ENCODE results near the gene SPIB. TPM values are rescaled to one million over a fixed set of nuclear protein-coding genes. Genes with fewer than 3 reads are reported as not detected.
"Not testable (repeated sequence)": the region's sequence is repeated elsewhere in the genome, so short reads cannot be mapped to it uniquely, and the experiment has no call there.

SPIB gene
- total RNA-seq, 1 donor from 2014 or later, result not detected

DNA sequence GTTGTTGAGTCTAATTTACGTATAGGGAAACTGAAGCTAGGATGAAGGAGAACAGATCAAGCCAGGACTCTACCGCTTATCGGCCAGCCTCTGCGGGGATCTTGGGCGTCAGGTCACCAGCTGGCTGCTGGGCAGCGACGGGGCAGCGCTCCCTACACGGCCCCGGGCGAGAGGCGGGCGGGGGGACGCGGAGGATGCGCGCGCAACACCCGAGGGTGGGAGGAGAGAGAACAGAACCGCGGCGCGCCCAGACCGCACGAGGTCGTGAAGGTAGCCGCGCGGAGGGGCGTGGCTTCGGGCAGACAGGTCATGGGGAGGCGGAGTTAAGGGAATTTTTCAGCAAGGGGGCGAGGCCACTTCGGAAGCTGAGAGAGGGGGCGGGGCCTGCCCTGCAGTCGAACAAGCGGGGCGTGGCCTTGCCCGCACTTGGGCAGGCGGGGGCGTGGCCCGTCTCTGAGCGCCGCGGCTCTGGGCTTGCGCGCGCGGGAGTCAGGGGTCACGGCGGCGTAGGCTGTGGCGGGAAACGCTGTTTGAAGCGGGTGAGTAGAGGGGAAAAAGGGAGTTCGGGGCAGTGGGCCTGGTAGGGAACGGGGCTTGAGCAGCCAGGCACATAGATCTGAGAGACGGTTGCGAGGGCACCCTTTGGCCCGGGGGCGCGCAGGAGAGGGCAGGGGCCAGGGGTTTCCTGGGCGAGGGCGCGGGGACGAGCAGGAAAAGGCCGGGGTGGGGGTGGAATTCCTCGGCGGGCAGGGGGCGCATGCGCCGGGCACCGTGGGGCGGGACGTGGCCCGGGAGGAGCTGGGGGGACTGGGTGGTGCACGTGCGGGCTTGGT, 34.7 kb upstream of the SPIB start, which contains the start of gene POLD1:
Gene POLD1, plus strand, starts transcription at position 496 of the 833 bp plus-strand sequence. CDS start 14,505 bp downstream, outside the sequence.
- DNase-seq (ENCODE audit: low read depth), result peak; percentile 66
- H3K4me3 ChIP-seq (ENCODE audit: low read depth, low read length), result peak within 1 kb of the TSS; percentile 80
- TF ChIP-seq, protein P1, sequence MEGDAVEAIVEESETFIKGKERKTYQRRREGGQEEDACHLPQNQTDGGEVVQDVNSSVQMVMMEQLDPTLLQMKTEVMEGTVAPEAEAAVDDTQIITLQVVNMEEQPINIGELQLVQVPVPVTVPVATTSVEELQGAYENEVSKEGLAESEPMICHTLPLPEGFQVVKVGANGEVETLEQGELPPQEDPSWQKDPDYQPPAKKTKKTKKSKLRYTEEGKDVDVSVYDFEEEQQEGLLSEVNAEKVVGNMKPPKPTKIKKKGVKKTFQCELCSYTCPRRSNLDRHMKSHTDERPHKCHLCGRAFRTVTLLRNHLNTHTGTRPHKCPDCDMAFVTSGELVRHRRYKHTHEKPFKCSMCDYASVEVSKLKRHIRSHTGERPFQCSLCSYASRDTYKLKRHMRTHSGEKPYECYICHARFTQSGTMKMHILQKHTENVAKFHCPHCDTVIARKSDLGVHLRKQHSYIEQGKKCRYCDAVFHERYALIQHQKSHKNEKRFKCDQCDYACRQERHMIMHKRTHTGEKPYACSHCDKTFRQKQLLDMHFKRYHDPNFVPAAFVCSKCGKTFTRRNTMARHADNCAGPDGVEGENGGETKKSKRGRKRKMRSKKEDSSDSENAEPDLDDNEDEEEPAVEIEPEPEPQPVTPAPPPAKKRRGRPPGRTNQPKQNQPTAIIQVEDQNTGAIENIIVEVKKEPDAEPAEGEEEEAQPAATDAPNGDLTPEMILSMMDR (conservative IDR thresholded peaks at IDR 0.05; ENCODE audit: low read depth, low read length), result no peak

DNA sequence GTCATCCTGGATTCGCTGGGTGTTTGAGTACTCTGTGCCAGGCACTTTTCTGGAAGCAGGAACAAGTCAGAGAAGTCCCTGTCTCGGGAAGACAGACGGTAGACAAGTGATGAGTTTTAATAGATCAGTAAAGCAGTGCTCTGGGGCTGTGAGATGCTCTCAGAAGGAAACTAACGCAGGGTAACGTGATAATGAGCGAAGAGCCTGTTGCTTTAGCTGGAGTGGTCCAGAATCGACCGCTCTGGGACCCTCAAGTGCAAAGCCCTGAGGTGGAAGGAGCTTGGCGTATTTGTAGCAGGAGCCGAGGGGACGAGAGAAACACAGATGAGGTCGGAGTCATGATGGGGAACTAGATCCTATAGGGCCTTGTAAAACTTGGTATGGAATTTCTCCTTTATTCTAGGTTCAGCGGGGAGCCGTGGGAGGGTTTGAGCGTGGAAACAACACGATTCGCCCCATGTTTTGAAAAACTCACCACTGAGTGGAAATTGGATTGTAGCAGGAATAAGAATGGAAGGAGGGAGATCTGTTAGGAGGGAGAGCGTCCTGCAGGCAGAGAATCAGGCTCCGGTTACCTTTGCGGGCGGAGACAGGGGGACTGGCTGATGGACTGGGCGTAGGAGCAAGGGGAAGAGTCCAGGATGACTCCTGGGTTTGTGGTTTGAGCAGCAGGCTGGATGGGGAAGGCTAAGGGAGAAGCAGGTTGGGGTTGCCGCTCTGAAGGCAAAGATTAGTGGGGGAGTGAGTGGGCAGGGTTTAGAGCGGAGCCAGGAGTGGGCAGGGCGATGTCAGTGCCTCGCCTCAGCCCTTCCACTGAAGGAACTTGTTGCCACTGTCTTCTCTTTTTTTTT, 33.8 kb upstream of the SPIB start:
- peak overlapping the region; percentile 80 for H3K4me3 ChIP-seq (ENCODE audit: low read depth, low read length)
- TF ChIP-seq, protein P1 (conservative IDR thresholded peaks at IDR 0.05; ENCODE audit: low read depth, low read length), result no peak
- DNase-seq (ENCODE audit: low read depth), result no peak

DNA sequence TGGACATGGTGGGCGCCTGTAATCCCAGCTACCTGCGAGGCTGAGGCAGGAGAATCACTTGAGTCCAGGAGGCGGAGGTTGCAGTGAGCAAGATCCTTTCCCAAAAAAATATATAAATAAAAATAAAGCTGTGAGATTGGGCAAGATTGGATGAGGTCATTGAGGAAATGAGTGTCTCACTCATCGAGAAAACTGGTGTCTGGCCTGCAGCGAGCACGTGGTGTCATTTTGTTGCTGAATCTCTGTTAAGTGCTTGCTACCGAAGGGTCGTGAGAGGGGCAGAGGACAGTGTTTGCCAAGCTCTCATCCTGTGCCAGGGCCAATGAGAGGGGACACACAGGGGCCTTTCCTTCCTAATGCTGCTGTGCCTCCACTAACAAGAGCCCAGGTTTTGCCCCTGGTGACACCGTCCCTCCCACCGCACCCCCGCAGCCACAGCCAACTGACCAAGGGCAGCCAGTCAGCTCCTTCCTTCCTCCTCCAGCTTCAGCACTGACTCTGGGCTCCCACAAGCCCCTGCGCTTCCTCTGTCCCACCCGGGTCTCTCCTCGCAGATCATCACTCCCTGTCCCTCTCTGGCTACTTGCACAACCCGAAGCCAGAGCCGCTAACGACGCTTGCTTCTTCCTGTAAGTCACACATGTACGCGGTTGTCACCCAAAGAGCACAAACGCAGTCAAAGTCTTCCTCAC, 31.4 kb upstream of the SPIB start:
- TF ChIP-seq, protein P1 (conservative IDR thresholded peaks at IDR 0.05; ENCODE audit: low read depth, low read length), result no peak
- no peak overlapping the region for H3K4me3 ChIP-seq (ENCODE audit: low read depth, low read length)
- DNase-seq (ENCODE audit: low read depth), result no peak

DNA sequence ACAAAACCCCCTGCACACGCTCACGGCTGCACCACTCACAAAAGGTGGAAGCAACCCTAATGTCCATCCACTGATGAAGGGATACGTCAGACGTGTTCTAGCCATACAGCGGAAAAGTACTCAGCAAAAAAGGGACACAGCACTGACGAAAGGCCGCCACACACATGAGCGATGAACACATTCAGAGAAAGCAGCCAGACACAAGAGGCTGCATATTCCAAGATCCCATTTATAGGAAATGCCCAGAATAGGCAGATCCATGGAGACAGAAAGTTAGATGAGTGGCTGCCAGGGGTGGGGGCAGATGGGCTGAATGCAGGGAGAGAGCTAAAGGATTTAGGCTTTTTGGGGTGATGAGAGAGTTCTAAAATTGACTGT, 30.9 kb upstream of the SPIB start:
- DNase-seq (ENCODE audit: low read depth), result no peak
- TF ChIP-seq, protein P1 (conservative IDR thresholded peaks at IDR 0.05; ENCODE audit: low read depth, low read length), result no peak
- no peak overlapping the region for H3K4me3 ChIP-seq (ENCODE audit: low read depth, low read length)

DNA sequence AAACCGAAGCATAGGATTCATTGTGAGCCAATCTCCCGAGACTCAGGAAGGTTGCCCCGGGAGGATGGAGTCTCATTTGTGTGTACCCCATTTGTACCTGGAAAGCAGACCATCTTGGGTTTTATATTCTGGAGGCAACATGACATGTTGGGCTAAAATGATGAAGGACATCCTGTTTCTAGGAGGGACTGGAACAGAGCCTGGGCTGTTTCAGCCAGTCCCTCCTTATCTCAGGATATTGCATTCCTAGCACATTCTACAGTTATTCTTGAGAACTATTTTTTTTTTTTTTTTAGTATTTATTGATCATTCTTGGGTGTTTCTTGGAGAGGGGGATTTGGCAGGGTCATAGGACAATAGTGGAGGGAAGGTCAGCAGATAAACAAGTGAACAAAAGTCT, 28.4 kb upstream of the SPIB start:
- not testable (repeated sequence) for DNase-seq (ENCODE audit: low read depth); H3K4me3 ChIP-seq (ENCODE audit: low read depth, low read length)

DNA sequence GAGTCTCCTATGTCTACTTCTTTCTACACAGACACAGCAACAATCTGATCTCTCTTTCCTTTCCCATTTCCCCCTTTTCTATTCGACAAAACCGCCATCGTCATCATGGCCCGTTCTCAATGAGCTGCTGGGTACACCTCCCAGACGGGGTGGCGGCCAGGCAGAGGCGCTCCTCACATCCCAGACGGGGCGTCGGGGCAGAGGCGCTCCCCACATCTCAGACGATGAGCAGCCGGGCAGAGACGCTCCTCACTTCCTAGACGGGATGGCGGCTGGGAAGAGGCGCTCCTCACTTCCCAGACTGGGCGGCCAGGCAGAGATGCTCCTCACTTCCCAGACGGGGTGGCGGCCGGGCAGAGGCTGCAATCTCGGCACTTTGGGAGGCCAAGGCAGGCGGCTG, 27.8 kb upstream of the SPIB start:
- not testable (repeated sequence) for DNase-seq (ENCODE audit: low read depth); H3K4me3 ChIP-seq (ENCODE audit: low read depth, low read length)

DNA sequence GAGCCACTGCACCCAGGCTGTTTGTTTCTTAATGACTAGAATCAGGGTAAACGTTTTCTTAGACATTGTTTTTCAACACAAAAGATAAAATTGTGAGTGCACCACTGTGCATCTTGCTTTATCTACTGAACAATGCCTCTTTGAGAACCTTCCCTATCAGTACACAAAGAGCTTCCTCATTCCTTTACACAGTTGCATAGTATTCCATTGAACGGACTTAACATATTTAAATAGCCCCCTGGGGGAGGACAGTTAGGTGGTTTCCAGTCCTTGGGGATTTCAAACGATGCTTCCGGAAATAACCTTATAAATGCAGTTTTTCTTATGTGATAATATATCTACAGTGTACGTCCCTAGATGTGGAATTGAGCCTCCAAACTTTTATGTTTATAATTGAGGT, 26.0 kb upstream of the SPIB start:
- no peak for DNase-seq (ENCODE audit: low read depth)
- TF ChIP-seq, protein P1 (conservative IDR thresholded peaks at IDR 0.05; ENCODE audit: low read depth, low read length), result no peak

More for the DNA sequence above, 26.0 kb upstream of the SPIB start:
- H3K4me3 ChIP-seq (ENCODE audit: low read depth, low read length), result no peak overlapping the region
